NCI-H1417 (cell line): ENCODE measurements around the gene THBD.

Source experiments
- DNase-seq, 3 experiments: peaks; one replicate each; lab custom pipeline; 2025; lab: John Stamatoyannopoulos, UW

THBD gene

DNA sequence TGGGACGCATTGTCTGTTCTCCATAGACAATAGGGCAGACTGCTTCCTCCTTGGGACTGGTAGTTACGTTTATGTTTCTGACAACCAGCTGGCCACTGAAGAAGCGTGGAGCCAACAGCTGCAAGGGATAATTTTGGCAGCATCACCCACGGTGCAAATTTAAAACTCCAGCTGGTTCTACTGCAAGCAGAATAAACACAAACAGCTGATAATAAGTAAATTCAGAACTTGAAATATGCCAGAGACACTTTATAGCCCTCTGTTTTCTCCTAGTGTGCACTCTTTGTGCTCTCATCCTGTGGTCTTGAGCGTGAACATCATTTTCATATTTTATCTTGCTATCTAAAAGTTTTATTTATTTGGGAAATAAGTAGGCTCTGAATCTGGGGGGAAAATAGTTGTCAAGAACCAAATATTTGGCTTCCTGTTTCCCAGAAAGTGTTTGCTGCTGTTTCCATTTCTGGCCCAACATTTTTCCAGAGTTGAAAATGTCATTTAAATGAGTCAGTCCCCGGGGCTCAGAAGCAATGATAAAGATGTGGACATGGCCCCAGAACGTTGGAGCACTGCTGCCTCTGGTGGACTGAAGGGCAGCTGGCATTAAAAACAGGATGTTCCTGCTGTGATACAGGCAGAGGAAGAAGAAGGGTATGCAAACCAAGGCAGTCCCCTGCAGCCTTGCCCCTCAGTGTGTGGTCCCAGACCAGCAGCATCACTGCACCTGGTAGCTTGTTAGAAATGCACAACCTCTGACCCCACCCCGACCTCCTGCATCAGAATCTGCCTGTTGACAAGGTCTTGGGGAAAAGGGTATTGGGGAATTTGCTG is 12.5 kb upstream of the THBD start:
- peak in 2 of 3 experiments; percentile 49 to 83 for DNase-seq

DNA sequence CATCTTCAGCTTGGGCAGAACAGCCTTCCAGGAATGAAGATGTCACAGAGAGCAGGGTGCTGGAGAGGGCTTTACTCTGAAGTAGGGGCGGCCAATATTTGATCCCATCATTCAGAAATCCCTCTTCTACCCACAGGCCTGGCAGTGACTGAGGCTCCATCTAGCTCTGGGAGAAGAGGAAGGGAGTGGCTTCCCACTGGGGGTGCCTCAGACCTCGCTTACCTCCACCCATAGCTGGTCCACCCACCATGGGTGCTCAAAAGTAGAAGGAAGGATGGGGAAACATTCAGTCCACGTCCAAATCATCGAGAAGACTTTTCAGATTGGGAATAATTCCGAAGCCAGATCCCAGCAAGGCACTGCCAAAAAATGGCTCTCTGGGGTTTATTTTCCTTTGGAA is 11.8 kb upstream of the THBD start:
- no peak for DNase-seq

DNA sequence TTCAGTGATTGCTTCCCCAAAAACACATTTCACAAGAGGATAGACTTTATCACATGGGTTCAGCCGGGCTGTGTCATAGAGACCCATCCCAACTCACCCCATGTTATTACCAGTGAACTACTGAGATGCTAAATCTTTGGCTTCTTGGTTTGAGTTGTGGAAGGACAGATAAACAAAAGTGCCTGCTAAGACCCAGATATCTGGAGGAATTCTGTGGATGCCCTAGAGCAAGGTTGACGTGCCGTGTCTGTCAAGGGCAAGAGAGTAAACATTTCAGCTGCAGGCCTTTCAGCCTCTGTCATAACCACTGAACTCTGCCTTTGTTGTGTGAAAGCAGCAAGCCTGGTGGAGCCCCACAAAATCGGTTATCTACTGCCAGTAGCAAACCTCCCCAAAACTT is 11.2 kb upstream of the THBD start:
- no peak for DNase-seq

DNA sequence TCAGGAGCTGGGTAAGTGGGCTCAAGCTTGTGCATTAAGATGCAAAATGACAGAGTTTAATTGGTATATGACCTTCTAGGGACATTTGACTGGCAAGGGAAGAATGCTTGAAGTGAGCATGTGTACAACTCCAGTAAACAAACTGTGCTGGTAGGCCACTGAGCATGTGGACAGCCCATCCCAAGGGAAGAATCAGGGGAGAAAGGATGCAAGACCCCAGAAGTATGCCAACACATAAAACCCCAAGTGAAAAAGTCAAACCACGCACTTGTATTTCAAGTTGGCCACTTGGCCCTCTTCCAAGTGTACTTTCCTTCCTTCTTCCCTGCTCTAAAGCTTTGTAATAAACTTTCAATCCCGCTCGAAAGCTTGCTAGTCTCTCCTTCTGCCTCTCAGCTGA is 10.4 kb upstream of the THBD start:
- DNase-seq = no peak

DNA sequence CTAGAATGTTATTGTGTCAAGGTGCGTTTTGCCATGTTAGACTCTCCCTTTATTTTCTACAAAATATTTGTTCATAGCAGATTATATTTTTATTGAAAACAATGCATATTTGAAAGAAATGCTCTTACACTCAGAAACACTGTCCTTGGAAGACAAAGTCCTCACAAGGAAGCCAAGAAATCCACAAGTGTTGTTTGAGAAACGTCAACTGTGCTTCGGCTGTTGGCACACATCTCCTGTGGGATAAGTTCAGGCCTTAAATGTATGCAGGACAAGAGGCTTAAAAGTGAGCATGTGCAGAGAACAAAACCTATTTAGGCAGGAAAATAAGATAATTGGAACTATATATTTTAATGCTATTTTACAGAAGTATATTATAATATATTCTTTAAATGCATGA is 9.5 kb upstream of the THBD start:
- no peak for DNase-seq

DNA sequence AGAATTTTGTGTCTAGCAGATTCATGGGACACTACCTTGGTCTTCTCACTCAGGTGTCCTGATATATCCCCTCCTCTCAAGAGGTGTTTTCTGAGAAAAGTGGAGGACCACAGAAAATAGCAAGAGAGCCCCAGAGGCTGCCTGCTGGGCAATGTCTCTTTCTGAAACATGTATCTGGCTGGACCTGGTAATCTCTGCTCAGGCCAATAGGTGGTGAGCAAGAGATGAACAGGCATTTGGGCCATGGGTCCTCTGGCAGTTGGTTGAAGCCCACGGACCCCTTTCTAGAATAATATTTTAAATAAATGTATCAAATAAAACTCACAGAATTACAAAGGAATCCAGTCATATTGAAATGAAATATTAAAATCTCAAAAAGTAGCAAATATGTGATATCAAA is 8.8 kb upstream of the THBD start:
- DNase-seq = no peak

DNA sequence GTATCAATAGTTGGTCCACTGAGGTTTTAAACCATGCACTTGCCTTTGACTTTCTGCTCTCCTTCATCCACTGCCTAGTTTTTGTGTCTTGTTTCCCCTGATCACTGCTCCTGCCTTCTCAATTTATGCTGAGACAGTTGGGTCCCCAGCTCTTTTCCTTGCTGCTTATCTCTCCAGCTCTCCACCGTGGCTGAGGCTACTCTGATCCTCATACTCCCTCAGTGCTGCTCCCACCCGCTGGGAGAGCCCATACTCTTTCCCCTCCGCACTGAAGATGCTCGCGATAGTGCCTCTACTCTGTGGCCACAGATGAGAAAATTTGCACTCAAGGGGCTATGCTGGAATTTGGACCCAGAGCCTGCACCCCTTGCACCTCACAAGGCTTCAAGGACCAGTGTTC is 3.4 kb upstream of the THBD start:
- DNase-seq = no peak

DNA sequence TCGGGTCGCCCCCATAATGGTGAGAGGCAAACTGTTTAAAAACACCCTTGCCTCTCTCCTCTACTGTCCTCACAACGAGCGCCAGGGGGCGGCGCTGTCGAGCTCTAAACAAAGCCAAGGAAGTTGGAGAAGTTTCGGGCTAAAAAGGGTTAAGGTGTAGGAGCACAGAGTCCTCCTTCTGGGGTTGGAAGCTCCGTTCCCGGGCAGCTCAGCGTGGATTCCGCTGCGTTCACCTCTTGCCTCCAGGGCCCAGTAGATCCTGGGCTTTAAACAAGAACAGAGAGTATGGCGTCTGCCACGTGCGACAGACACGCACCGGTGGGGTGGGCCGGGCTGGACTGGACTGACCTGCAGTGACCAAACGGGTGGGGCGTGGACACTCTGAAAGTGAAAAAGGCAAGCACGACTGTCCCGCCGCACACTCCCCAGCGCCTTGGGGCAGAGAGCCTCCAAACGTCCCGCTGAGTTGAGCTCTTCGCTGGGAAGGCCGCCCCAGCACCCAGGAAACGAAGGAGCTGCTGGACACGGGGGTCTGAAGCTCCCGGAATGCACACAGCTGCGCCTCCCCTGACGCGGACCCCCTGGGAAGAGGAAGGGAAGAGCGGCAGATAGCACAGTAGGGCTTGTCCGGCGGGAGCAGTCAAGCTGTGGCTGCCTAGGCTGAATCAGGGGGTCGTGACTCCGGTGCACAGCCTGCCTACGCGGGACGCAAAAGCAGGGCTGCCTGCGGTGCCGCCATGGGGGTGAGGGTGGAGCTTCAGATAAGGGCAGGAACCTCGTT is 1.6 kb upstream of the THBD start:
- no peak for DNase-seq

DNA sequence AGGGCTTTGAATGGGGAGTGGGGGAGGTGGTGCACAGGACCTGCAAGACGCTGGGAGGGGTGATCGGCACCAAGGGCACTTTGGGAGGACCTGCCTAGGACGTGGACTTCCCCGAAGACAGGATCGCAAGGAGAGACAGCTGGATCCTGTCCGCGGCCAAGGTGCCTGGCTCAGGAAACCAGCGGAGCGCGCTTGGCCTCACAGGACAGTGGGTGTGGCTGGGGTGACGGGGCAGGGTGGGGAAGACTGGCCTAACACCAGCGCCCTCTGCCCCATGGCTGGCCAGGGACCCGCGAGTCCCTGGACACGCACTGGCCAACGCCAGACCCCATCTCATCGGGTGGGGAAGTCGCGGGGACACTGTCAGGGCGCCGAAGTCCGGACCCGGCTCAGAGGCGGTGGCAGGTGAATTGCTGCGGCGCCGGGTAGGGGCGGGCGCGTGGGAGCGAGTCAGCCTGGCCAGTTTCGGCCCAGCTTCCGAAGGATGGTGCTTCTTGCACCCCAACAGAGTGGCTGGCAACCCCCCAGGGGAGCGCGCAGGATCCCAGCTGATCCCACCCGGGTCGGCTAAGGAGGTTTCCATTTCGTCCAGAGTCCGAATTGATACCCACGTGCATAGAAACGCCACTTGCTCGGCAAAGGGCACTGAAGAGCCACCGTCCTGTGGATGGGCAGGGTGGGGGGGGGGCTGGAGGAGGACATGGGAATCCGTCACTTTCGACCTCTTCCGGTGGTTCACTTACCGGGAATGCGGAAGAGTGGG is 785 bp upstream of the THBD start:
- no peak for DNase-seq

DNA sequence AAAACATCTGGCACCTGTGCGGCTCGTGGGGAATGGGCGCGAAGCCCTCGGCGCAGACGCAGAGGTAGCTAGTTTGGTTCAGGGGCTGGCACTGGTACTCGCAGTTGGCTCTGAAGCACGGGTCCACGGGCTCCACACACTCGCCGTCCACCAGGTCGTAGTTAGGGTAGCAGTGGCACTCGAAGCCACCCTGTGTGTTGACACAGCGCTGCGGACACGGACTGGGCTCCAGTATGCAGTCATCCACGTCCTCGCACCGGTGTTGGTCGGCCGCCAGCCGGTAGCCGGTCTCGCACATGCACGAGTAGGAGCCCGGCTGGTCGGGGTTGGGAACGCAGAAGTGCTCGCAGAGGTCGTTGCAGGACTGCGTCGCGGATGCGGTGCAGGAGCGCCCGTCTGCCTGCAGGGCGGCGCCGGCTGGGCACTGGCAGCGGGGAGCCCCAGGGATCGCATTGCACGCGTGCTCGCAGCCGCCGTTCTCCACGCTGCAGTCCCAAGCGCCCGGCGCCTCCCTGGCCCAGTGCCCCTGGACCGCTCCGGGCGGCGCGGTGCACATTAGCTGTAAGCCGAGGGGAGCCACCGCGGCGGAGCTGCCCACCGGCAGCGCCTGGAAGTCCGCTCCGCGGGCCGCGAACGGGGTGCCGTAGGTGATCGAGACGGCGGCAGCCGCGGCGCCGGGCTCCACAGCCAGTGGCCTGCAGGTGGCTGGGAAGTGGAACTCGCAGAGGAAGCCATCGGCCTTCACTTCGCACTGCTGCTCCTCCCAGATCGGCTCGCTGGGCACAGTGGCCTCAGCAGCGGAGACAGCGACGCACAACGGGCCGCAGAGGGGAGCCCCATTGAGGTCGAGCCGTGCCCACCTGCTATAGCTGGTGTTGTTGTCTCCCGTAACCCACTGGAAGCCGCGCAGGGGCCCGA is 930 bp downstream of the THBD start:
- DNase-seq = peak; percentile 16 to 87 (median 83)

DNA sequence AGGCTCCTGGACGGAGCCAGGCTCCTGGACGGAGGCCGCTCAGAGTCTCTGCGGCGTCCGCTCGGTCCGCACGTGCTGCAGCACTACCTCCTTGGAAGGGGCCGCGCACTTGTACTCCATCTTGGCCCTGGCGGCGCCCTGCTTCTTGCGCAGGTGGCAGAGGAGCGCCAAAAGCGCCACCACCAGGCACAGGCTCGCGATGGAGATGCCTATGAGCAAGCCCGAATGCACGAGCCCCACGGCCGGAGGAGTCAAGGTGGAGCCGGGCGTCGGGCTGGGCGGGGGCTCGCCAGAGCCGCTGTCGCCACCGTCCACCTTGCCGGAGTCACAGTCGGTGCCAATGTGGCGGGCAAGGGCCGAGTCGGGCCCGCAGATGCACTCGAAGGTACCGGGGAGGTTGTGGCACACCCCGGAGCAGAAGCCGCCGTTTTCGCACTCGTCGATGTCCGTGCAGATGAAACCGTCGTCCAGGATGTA is 1.7 kb downstream of the THBD start:
- DNase-seq = peak in 2 of 3 experiments; percentile 94

DNA sequence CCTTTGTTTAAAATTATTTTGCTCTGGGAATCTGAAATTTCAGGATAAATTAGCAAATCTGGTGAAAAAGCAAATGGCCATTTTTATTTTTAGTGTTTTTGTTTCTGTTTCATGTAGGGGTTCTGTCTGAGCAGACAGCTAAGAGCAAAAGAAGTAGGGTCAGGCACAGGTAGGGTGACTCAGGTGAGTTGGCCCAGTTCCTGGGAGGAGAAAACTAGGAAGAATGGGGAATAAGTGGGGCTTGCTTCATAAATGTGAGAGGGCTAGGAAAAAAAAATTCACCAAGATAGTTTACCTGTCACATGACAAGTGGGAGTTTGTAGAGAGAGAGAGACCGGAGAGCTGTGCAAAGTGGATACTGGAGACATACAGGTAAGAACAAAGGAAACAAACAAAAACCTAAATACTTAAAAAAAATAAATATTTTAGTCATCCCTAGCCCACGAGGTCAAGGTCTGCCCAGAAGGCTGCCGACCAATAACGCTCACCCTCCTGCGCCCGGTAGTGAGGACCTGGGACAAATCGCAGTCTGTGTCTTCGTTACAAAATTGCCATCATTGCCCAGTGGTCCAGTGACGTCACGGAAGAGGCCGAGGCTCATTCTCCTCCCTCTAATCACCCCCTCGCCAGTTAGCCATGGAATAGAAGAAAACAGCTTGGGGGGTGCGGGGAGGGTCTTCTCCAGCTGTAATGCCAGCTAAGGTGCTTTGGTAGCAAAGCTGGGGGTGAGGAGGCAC is 2.3 kb downstream of the THBD start:
- DNase-seq = peak in 2 of 3 experiments; percentile 94

DNA sequence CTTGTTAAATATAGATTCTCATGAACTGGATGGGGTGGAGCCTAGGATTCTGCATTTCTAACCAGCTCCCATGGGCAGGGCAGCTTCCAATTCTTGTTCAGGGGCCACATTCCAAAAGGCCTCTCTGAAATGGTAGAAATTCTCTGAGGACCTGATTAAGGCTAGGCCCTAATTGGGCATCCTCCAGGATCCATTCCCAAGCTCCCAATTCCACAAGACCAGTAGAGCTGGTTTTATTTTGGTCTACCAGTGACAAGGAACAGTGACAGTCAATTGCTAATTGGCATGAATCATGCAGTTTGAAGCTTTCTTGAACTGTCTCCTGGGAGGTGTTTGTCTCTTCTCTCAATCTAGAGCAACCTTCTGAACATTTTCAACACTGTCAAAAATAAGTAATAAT is 3.0 kb downstream of the THBD start:
- DNase-seq = peak in 1 of 3 experiments; percentile 44

DNA sequence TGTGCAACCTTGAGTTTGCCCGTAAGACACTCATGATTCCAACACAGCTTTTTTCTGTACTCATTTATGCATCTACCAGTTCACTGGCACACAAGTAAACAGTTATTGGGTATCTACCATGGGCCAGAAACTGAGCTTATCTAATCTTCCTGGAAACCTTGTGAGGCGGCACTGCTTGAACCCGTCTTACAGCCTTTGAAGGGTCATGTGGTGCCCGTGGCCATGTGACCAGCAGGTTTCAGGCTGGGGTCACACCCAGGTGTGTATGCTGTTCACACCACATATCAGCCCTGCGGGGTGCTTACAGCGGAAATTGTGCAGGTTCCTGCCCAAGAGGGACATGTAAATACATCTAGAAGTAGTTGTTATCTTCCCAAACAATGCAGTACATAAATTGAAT is 6.1 kb downstream of the THBD start:
- DNase-seq = peak in 2 of 3 experiments; percentile 16 to 55

DNA sequence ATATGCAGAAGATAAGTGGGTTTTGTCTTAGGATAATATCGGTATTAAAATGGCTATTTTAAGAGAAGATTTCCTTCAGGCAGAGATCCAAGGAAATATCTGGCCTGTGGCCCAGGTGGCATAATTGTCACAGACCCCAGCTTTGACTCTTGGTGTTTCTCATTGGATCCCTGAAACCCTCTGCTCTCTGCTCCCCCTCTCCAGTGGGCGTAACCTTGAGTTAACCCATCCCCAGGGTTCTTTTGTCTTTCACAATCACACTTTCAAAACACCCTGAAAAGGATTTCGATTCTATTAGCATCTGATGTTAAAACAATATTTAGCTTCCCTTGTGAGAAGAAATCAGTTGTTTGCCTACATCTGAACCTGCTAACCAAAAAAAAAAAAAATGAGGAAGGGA is 7.2 kb downstream of the THBD start:
- DNase-seq = peak in 1 of 3 experiments; percentile 25

DNA sequence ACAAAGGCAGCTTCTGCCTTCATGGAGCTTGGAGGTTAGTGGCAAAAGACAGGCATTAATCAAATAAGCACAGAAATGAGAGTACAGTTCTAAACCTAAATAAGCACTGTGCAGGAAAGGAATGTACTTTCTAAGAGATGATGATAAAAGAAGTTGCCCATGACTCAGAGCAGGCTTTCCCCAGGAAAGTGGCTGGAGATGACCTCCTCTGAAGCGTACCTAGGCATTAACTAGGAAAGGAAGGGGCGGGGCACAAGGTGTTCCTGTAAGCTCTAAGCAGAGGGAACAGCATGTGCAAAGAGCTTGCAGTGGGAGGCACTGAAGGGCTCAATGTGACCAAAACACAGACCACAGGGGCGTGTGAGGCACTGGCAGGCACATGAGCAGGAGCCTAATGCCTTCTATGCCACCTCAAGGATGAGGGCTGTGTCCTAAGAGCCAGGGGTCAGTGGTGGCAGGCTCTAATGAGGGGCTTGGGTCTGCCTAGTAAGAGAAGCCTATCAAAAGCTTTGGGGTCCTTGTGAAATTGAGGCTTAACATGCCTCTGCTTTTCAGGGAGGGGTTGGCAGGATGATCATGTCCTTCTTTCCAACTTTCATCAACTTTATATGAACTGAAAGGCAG is 9.5 kb downstream of the THBD start:
- DNase-seq = no peak

DNA sequence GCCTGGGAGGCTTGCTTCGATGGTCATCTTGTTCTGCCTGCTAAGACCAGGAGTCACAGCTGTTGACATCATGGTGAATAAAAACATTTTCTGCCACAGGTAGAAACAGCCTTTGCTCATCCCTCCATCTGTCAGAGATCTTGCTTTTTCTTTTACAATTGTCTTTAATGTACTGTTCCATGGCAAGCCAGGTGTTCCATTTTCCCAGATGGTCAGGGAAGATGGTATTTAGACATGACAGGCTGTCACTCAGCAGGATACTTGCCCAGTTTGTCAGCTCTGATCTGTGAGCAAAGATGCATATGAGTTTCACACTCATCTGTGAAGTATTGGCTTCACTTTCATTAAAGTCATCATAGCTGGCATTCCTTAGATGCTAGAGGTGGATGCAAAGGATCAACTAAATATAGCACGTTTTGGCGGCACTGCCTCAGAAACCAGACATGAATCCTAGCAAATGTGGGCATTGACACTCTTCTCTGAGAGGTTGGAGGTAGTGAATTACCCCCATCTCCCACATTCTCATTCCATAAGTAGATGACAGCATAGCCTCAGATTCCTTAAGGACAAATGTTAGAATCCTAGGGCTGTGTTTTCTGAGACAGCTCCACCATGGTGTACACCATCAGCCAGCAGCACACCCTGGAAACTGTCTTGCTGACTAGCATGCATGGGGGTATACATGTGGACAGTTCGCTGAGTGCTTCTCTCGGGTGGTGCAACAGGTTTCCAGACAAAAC is 10.2 kb downstream of the THBD start:
- no peak for DNase-seq

DNA sequence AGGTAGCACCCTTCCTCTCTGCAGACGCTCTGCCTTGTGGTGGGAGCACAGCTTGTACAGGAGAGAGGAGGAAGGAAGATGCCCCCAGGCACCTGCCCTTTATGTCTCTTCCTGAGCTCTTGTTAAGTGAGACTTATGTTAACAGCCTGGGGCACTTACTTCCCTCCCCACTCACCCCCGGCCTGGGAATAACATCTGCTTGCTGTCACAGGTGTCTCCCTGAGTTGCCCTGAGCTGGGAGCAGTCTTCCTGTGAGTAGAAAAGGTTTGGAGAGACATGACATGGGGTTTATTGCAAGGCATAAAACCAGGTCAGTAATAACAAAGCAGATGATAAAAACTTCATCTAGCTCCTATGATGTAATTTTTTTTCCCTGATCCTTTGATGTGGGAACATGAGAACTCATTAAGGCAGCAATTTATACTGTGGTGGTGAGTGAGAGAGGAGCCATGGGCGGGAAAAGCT is 12.4 kb downstream of the THBD start:
- DNase-seq = peak in 2 of 3 experiments; percentile 68 to 89

DNA sequence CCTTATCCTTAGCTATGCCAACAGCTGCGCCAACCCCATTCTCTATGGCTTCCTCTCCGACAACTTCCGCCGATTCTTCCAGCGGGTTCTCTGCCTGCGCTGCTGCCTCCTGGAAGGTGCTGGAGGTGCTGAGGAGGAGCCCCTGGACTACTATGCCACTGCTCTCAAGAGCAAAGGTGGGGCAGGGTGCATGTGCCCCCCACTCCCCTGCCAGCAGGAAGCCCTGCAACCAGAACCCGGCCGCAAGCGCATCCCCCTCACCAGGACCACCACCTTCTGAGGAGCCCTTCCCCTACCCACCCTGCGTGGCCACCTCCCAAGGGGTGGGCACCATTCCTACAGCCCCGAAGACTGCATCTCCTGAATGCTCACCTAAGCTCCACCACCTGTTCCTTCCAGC is 13.1 kb downstream of the THBD start:
- DNase-seq = no peak
